Esophagus squamous epithelium (tissue), 5 donors: ENCODE data around the gene MYO18A. TPM values are rescaled to one million over a fixed set of nuclear protein-coding genes. Genes with fewer than 3 reads are reported as not detected.

Experiments used
- DNase-seq: peaks from one replicate; lab custom pipeline; 2025; lab: John Stamatoyannopoulos, UW
- H3K27ac ChIP-seq, 4 donors: fragments of 200-600 bp; sonication (generic); one replicate each; pipeline ENCODE4 v1.5.1; 2016 to 2019; ENCODE audit warnings: mild to moderate bottlenecking in 1 of 4
- H3K27me3 ChIP-seq, 4 donors: fragments of 200-600 bp; sonication (generic); 1 replicate in 3 of 4; 2 replicates in 1 of 4; pipeline versions ENCODE4 v1.5.1 to v1.6.0; 2017 to 2021; ENCODE audit warnings: antibody characterized with exemption in 1 of 4
- H3K36me3 ChIP-seq, 3 donors: fragments of 200-600 bp; sonication (generic); one replicate each; pipeline ENCODE4 v1.5.1; 2016 to 2019
- H3K4me1 ChIP-seq, 3 donors: fragments of 200-600 bp; sonication (generic); one replicate each; pipeline ENCODE4 v1.5.1; 2017 to 2019
- H3K4me3 ChIP-seq, 4 donors: fragments of 200-600 bp; sonication (generic); 1 replicate in 3 of 4; 2 replicates in 1 of 4; pipeline ENCODE4 v1.5.1; 2016 to 2019; ENCODE audit warnings: mild to moderate bottlenecking in 2 of 4, moderate library complexity in 1 of 4
- H3K9me3 ChIP-seq, 3 donors: fragments of 200-600 bp; sonication (generic); one replicate each; pipeline ENCODE4 v1.5.1; 2016 to 2019
- POLR2A ChIP-seq, 4 donors: fragments of 450-650 bp; IDR thresholded peaks; one replicate each; pipeline ENCODE4 v1.6.1; 2017; ENCODE audit warnings: antibody characterized with exemption in 4 of 4, mild to moderate bottlenecking in 4 of 4, moderate library complexity in 3 of 4
- WGBS, 2 donors: methylation state at CpG; one replicate each; pipeline ENCODE4 v1.1.5; 2018; 5-methylcytosine and 5-hydroxymethylcytosine counted together
- intact Hi-C: fragments of 100-400 bp; cut with DNase I; formaldehyde crosslinking; loops from one replicate; pipeline ENCODE4 v1.15.0; 2022
- total RNA-seq, 4 donors: library from RNA; depleted of rRNA; stranded (reverse); fragments of >200 nt; gene quantifications; one replicate each; pipeline ENCODE4 v1.1.0, GENCODE V29; 2016
- TF ChIP-seq, protein P1 (sequence below), 6 experiments: fragments of 450-650 bp in 4 of 6; fragments of 200-600 bp in 2 of 6; sonication (generic) in 2 of 6; IDR thresholded peaks; one replicate each; pipeline ENCODE4 v1.5.1; 2016 to 2019; ENCODE audit warnings: antibody characterized with exemption in 6 of 6, mild to moderate bottlenecking in 4 of 6, moderate library complexity in 4 of 6
- donor health status: DM: yes; HTN: yes; CAD: no.

Gene MYO18A
- total RNA-seq, 4 donors from 2014 or later, result 44.0 to 74.9 (median 68.5) TPM

DNA sequence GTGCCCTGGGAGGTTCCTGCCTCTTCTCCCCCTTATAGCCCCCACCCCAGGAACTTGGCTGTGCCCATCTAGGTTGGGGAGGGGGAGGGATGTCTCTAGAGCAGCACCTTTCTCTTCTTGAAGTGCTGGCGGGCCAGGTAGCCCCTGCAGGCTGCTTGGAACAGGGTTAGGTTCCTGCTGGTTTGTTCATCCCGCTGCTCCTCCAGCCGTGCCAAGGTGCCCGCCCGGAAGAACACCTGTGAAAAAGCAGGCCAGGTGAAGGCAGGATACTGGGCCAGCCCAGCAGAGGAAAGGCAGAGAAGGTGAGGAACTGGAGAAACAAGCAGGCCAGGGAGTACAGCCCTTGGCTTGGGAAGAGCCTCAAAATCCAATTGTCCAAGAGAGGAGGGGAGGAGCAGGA lies 80.7 kb downstream of the MYO18A start:
- intact Hi-C loops, result no loop called here
- no peak overlapping the region for H3K27ac ChIP-seq
- no peak for DNase-seq

DNA sequence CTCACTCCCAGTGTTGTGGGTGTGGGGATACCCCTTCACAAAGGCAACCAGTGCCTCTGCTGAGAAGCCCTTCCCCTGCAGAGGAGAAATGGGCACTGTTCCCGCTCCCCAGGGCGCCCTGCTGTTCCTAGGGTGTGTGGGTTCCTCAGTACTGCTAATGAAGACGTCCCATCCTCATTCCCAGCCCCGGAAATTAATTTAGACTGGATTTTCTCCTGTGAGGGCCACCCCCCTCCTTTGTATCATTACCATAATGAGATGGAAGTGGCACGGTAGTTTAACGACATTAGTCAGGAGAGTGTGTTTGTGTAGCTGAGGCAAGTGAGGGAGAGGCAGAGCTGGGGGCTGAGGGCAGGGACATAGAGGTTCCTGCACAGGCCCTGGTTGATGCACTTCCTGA lies 84.1 kb downstream of the MYO18A start:
- H3K4me1 ChIP-seq, result peaks cover 0 to 29% (median 0%) of the 10 kb centered on the region in 3 donors
- WGBS, 2 donors, result 82 to 83% methylated on average over 4 to 5 of the region's 6 CpGs
- no peaks in the 10 kb centered on the region for H3K27me3 ChIP-seq
- TF ChIP-seq POLR2A (IDR thresholded peaks at IDR 0.05), result no peak
- TF ChIP-seq, protein P1, sequence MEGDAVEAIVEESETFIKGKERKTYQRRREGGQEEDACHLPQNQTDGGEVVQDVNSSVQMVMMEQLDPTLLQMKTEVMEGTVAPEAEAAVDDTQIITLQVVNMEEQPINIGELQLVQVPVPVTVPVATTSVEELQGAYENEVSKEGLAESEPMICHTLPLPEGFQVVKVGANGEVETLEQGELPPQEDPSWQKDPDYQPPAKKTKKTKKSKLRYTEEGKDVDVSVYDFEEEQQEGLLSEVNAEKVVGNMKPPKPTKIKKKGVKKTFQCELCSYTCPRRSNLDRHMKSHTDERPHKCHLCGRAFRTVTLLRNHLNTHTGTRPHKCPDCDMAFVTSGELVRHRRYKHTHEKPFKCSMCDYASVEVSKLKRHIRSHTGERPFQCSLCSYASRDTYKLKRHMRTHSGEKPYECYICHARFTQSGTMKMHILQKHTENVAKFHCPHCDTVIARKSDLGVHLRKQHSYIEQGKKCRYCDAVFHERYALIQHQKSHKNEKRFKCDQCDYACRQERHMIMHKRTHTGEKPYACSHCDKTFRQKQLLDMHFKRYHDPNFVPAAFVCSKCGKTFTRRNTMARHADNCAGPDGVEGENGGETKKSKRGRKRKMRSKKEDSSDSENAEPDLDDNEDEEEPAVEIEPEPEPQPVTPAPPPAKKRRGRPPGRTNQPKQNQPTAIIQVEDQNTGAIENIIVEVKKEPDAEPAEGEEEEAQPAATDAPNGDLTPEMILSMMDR (IDR thresholded peaks at IDR 0.05), result no peak
- intact Hi-C loops, result no loop called here
- peaks cover 74 to 100% (median 79%) of the 10 kb centered on the region in 3 donors for H3K36me3 ChIP-seq
- H3K4me3 ChIP-seq, result no peak overlapping the region
- DNase-seq, result no peak
- no peak overlapping the region for H3K27ac ChIP-seq
- H3K9me3 ChIP-seq, result no peaks in the 10 kb centered on the region

More for the DNA sequence above, 80.7 kb downstream of the MYO18A start:
- TF ChIP-seq POLR2A (IDR thresholded peaks at IDR 0.05), result no peak
- TF ChIP-seq, protein P1 (IDR thresholded peaks at IDR 0.05), result no peak
- no peaks in the 10 kb centered on the region for H3K27me3 ChIP-seq
- no peaks in the 10 kb centered on the region for H3K9me3 ChIP-seq
- peaks cover 0 to 28% (median 0%) of the 10 kb centered on the region in 3 donors for H3K4me1 ChIP-seq
- no peak overlapping the region for H3K4me3 ChIP-seq
- 100% methylated on average over 1 of the region's 5 CpGs; no CpG with 5 or more reads in 1 of the 2 donors for WGBS, 2 donors
- peaks cover 57 to 100% (median 58%) of the 10 kb centered on the region in 3 donors for H3K36me3 ChIP-seq

DNA sequence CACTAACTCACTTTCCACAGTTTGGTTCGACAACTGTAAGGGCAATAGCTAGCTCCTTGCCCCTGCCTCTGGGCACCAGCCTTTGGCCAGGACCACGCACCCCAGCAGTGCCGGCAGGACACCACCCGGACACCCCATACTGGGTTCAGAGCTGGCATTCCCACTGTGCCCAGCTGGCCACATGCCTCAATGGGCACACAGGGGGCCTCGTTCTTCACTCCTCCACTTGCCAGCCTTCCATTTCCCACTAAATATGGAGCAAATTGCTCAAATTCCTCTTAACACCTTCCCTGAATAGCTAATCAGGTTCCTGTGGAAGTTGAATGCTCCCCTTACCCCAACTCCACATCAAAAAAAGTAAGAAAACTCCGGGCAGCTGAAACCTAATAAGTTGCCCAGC lies 84.8 kb downstream of the MYO18A start:
- intact Hi-C loops, result no loop called here
- DNase-seq, result no peak
- Histone ChIP-seq H3K27ac (no peak overlapping the region), H3K4me3 (no peak overlapping the region), H3K9me3 (no peaks in the 10 kb centered on the region), H3K27me3 (no peaks in the 10 kb centered on the region), H3K36me3 (peaks cover 81 to 100% (median 85%) of the 10 kb centered on the region in 3 donors), H3K4me1 (peaks cover 0 to 22% (median 0%) of the 10 kb centered on the region in 3 donors)
- TF ChIP-seq, protein P1 (IDR thresholded peaks at IDR 0.05), result no peak
- no peak for TF ChIP-seq POLR2A (IDR thresholded peaks at IDR 0.05)
- 95 to 99% methylated on average over 5 to 6 of the region's 6 CpGs for WGBS, 2 donors

DNA sequence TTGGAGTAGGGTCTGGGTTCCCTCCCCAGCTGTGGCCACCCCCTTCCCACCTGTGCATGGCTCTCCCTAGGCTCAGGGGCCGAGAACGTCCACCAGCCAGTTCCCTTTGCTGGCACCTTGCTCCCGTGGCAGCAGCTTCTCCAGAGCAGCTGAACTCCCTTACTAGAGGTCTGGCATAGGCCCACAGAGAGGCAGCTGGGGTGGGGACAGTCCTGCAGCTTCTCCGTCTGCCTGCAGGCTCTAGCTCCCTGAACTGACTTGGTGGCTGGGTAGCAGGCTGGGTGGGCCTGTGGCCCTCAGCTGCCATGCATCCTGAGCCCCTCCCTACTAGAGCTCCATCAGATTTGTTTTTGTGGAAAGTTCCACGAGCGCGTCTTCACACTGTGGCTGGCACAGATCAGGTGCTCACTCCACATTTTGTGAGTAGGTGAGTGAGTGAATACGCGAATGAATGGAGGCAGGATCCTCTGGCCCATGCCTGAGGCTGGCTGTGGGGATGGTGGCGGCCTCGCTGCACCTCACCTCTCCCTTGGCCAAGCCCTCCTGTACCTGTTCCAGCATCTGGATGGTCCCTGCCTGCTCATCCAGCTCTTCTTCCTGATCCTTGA lies 86.0 kb downstream of the MYO18A start:
- intact Hi-C loops, result no loop called here
- H3K36me3 ChIP-seq, result peaks cover 79 to 100% (median 93%) of the 10 kb centered on the region in 3 donors
- no peak for DNase-seq
- TF ChIP-seq, protein P1 (IDR thresholded peaks at IDR 0.05), result no peak
- H3K27ac ChIP-seq, result no peak overlapping the region
- no peaks in the 10 kb centered on the region for H3K9me3 ChIP-seq
- no peaks in the 10 kb centered on the region for H3K27me3 ChIP-seq
- H3K4me3 ChIP-seq, result no peak overlapping the region
- WGBS, 2 donors, result 87 to 96% methylated on average over 5 to 9 of the region's 11 CpGs
- H3K4me1 ChIP-seq, result peaks cover 0 to 12% (median 0%) of the 10 kb centered on the region in 3 donors

DNA sequence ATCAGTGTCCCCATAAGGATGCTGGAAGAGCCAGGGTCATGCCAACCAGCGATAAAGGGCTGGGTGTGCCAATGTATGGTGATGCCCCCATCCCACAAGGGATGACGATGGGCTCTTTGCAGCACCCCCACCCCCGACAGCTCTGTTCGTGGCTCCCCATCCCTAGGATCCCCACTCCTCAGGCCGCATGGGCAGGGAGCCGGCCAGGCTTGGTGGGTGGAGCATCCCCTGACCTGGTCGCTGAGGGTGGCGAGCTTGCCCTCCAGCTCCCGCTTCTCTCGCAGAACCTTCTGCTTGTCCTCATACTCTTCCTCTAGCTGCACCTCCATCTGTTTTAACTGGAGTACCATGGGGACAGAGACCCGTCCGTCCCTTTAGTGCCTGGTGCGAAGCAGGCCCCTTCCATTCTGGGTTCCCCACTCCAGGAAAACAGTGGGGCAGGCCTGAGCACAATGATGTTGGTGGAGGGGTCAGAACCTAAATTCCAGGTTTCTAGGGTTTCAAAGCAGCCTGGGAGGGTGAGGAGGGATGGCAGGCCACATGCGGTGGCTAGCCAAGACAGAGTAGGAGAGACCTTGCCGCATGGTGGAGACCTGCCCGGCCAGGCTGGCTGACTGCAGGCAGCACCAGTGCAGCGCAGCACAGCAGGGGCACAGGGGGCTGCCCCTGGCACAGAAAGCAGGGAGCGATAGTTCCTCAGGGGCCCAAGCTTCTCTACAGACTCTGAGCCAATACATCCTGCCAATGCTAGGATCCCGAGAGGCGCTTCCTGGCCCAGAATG lies 86.9 kb downstream of the MYO18A start:
- intact Hi-C loops, result no loop called here
- no peak for TF ChIP-seq POLR2A (IDR thresholded peaks at IDR 0.05)
- TF ChIP-seq, protein P1 (IDR thresholded peaks at IDR 0.05), result no peak
- H3K36me3 ChIP-seq, result peaks cover 70 to 100% (median 93%) of the 10 kb centered on the region in 3 donors
- H3K4me1 ChIP-seq, result peaks cover 0 to 12% (median 0%) of the 10 kb centered on the region in 3 donors
- H3K27ac ChIP-seq, result no peak overlapping the region
- H3K4me3 ChIP-seq, result no peak overlapping the region
- H3K9me3 ChIP-seq, result no peaks in the 10 kb centered on the region
- 90 to 91% methylated on average over 5 to 10 of the region's 20 CpGs for WGBS, 2 donors
- no peak for DNase-seq
- H3K27me3 ChIP-seq, result no peaks in the 10 kb centered on the region
